GM12872 (cell line): ENCODE data around the gene SAMD8.

Experiments
- CTCF ChIP-seq: IDR thresholded peaks from 3 replicates; pipeline ENCODE4 v1.5.1; 2011; ENCODE audit warnings: low read depth, mild to moderate bottlenecking, low read length, moderate library complexity; ENCODE audit not compliant: insufficient read depth

The SAMD8 gene

GRCh38 chr10:75111907-75112679, 637 bp downstream of the SAMD8 start:
- TF ChIP-seq CTCF = no peak

DNA sequence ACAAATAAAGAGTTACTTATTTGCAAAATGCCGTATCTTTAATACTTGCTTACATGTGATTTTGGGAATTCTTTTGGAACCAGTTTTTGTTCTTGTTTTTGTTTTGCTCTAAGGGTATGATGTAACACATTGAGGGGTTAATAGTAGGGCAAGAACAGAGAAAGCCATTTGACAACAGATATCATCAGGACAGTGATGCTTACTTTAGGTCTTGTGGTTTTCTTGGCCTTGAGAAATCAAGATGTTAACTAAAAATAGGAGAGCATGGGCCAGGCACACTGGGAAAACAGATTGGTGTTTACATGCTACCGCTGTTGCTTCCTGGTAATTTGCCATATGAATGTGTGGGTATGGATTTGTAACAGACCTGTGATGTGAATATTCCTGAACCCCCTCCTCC, 3.7 kb downstream of the SAMD8 start:
- no peak for TF ChIP-seq CTCF

DNA sequence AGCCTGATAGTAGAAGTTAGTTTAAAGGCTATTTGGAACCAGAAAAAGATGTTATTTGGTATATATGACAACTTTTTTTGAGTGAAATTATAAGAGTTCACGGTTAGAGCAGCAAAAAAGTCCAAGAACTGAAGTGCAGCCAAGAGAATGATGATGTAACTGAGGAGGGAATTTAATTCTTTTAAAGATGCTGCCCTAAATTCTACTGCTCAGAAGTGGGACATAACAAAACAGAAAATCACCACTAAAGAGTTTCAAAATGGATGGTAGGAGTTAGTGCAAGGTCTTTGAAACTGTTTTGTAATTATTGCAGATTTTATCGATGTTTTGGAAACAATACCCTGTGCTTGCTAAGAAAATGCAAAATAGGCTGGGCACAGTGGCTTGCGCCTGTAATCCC, 6.5 kb downstream of the SAMD8 start:
- TF ChIP-seq CTCF = no peak

GRCh38 chr10:75121322-75121721, 9.9 kb downstream of the SAMD8 start:
- TF ChIP-seq CTCF = no peak

DNA sequence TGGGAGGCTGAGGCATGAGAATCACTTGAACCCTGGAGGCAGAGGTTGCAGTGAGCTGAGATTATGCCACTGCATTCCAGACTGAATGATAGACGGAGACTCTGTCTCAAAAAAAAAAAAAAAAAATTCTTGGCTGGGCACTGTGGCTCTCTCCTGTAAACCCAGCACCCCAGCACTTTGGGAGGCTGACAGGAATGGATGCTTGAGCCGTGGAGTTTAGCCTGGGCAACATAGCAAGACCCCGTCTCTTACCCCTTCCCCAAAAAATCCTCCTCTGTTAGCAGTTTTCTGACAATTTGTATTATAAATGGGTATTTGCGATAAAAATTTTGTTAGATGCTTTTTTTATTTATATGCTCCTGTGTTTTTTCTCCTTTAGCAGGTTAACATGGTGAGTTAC, 11.0 kb downstream of the SAMD8 start:
- TF ChIP-seq CTCF = no peak

GRCh38 chr10:75123088-75123682, 11.7 kb downstream of the SAMD8 start:
- TF ChIP-seq CTCF = no peak

GRCh38 chr10:75126277-75126676, 14.8 kb downstream of the SAMD8 start:
- TF ChIP-seq CTCF = no peak
